Measurements from ENCODE around the gene TMEM200A. TPM values are rescaled to one million over a fixed set of nuclear protein-coding genes. Genes with fewer than 3 reads are reported as not detected.

TMEM200A gene
- total RNA-seq, 1 experiment from 2014 or later = 23.2 TPM

GRCh38 chr6:130485870-130486269, 120.1 kb downstream of the TMEM200A start:
- no peak for DNase-seq (ENCODE audit: low read depth)

GRCh38 chr6:130486417-130486816, 120.6 kb downstream of the TMEM200A start:
- DNase-seq (ENCODE audit: low read depth) = no peak

GRCh38 chr6:130489514-130489913, 123.7 kb downstream of the TMEM200A start:
- DNase-seq (ENCODE audit: low read depth) = no peak

Other genes with a start within 250 kb of the TMEM200A start
- gene SAMD3, start 143.1 kb upstream of the TMEM200A start, total RNA-seq (2014; rRNA removed; shearing (Covaris generic)) = 3.8 and 5.0 TPM in 2 replicates

Data from HT1080 (cell line).